ENCODE measurements around the gene COL11A1.

GRCh38 chr1:103122983-103123720 lies 14.8 kb upstream of the COL11A1 start:
- TF ChIP-seq, protein P1, sequence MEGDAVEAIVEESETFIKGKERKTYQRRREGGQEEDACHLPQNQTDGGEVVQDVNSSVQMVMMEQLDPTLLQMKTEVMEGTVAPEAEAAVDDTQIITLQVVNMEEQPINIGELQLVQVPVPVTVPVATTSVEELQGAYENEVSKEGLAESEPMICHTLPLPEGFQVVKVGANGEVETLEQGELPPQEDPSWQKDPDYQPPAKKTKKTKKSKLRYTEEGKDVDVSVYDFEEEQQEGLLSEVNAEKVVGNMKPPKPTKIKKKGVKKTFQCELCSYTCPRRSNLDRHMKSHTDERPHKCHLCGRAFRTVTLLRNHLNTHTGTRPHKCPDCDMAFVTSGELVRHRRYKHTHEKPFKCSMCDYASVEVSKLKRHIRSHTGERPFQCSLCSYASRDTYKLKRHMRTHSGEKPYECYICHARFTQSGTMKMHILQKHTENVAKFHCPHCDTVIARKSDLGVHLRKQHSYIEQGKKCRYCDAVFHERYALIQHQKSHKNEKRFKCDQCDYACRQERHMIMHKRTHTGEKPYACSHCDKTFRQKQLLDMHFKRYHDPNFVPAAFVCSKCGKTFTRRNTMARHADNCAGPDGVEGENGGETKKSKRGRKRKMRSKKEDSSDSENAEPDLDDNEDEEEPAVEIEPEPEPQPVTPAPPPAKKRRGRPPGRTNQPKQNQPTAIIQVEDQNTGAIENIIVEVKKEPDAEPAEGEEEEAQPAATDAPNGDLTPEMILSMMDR (CRISPR knock-in tag; IDR thresholded peaks at IDR 0.05) = no peak
- no peak for TF ChIP-seq CREB1 (IDR thresholded peaks at IDR 0.05)
- TF ChIP-seq CREB1 (CRISPR knock-in tag; IDR thresholded peaks at IDR 0.05) = no peak
- no peak for TF ChIP-seq IRF9 (CRISPR knock-in tag; IDR thresholded peaks at IDR 0.05; ENCODE audit: borderline replicate concordance)
